Measurements from ENCODE around the gene MAPKAPK3.
A peak's percentile ranks its signal among the peaks of the same experiment; 100 is the strongest.

The MAPKAPK3 gene

DNA sequence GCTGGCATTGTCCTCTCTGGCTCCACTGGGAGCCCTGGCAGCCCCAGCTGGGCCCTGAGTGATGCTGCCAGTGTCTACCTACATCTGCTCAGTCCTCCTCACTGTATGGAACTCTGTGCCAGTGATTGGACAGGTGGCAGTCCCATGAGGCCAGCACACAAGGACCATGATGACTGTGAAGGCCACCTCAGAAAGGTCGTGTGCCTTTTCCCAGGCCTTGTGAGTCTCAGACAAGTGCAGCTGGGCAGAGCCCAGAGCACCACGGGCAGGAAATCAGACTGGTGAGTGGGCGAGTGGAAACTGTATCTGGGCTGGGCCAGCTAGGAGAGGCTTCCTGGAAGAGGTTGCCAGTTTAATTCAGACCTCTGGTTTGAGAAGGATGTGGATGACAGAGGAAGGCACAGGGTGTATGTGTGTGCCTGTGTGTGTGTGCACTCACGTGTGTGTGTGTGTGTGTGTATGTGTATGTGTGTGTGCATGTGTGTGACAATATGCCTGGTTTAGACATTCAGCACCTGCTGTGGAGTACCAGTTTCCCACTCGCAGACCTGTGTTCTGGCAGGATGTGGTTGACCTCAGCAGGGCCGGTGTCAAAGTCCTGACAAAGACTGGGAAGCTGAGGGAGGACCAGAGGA, 7.0 kb downstream of the MAPKAPK3 start:
- DNase-seq (ENCODE audit: insufficient read length, low spot score) (no peak), FAIRE-seq (no peak)
- TF ChIP-seq, protein P1, sequence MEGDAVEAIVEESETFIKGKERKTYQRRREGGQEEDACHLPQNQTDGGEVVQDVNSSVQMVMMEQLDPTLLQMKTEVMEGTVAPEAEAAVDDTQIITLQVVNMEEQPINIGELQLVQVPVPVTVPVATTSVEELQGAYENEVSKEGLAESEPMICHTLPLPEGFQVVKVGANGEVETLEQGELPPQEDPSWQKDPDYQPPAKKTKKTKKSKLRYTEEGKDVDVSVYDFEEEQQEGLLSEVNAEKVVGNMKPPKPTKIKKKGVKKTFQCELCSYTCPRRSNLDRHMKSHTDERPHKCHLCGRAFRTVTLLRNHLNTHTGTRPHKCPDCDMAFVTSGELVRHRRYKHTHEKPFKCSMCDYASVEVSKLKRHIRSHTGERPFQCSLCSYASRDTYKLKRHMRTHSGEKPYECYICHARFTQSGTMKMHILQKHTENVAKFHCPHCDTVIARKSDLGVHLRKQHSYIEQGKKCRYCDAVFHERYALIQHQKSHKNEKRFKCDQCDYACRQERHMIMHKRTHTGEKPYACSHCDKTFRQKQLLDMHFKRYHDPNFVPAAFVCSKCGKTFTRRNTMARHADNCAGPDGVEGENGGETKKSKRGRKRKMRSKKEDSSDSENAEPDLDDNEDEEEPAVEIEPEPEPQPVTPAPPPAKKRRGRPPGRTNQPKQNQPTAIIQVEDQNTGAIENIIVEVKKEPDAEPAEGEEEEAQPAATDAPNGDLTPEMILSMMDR (IDR thresholded peaks at IDR 0.05; ENCODE audit: insufficient read depth, missing control alignments) = no peak

DNA sequence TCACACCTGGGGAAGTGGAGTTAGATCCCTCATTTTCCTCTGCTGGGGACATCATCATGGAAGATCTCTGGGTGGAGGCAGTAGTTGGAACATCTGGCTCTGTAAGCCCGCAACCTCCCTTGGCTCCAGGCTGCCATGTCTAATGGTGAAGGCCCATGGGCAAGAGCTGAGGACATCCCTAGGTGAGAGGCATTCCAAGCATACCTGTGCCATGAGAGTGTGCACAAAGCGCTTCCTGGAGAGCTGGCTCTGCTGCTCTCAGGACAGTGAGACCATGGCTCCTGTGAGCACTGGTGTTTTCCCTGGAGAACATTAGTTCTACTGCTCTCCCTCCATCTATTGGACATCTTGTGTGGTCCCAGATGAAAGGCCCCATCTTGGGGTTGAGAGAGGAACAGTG, 7.7 kb downstream of the MAPKAPK3 start:
- TF ChIP-seq, protein P1 (IDR thresholded peaks at IDR 0.05; ENCODE audit: insufficient read depth, missing control alignments) = no peak
- FAIRE-seq = no peak
- DNase-seq (ENCODE audit: insufficient read length, low spot score) = no peak

DNA sequence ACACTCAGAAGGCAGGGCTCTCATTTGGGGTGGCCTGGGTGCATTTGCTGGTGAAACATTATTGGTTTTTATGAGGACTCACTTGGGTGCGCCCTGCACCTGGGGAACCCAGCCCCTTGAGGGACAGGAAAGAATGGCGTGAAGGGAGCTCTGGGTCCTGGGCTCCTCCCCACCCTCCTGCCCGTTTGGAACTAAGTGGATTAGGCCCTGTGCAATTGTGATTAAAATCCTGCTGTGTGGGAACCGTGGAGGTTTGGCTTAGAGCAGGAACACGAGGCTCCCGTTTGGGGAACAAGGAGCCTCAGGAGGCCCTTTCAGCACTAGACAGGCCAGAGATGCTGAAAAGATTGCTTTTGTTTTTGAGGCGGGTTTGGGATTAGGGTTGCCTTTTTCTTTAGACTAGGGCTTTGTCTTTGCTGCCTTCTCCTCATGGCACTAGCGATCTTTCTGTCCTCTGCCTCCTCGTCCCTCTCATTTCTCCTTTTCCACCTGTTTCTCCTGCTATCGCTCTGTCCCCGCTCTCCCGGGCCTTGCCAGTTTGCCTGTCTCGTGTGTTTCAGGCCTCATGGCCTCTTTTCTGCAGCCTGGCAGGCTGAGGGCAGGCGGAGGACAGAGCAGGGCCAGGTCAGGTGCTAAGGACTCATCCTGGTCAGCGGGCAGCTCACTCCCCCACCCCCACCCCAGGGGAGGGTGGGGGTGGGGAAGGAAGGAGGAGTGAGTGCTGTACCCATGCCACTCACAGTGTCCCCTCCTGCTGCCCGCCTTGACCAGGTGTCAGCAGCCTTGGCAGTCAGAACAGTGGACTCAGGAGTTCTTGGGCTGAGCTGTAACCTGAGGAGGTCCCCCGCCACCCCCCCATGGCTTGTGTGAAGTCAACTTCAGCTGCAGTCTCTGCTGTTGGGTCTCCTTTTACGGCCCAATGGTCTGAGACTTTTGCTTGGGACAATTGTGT, 8.6 kb downstream of the MAPKAPK3 start:
- no peak for FAIRE-seq
- peak; percentile 41 for DNase-seq (ENCODE audit: insufficient read length, low spot score)
- TF ChIP-seq, protein P1 (IDR thresholded peaks at IDR 0.05; ENCODE audit: insufficient read depth, missing control alignments) = no peak

DNA sequence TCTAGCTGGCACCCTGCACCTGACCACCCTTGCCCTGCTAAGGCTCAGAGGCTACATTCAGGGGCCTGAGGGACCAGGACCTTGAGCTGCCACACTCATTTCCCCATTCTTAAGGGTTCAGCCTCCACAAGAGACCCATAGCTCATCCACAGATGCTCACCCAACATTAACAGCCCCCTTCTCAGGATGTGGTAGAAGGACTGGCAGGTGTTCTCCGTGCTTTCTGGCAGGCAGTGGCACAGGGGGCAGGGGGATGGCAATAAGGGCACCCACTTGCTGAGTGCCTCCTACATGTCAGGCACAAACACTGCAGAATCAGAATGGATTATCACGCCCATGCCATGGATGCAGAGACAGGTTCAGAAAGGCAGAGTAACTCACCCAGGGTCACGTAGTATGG, 9.4 kb downstream of the MAPKAPK3 start:
- TF ChIP-seq, protein P1 (IDR thresholded peaks at IDR 0.05; ENCODE audit: insufficient read depth, missing control alignments) = no peak
- FAIRE-seq = no peak
- DNase-seq (ENCODE audit: insufficient read length, low spot score) = no peak

DNA sequence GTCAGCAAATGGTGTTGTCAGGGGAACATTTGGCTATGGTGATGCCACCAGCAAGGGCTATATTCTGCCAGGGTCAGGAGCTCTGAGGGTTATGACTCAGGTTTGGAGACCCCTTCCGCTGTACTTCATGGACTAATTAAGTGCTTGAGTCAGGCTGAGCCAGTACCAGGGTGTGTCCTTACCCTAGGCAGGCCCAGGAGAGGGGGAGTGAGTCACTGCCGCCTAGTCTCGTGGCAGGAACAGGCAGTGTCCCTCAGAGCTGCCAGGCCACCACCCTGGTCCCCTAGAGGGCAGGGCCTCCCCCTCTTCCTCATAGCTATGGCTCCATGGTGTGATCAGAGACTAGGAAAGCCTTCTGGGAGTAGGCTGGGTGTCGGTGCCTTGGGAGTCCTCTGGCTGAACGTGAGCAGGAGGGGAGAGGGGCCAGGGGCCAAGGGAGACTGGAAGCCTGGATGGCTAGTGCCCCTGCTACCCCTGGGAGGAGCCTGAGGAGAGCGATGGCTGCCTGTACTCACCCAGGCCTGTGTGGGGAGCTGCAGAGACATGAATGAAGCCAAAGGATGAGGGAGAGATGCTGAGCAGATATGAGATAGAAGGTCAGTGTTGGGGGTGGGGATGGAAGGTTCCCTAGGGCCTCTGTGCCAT, 10.6 kb downstream of the MAPKAPK3 start:
- DNase-seq (ENCODE audit: insufficient read length, low spot score) (no peak), FAIRE-seq (no peak)
- TF ChIP-seq, protein P1 (IDR thresholded peaks at IDR 0.05; ENCODE audit: insufficient read depth, missing control alignments) = no peak

DNA sequence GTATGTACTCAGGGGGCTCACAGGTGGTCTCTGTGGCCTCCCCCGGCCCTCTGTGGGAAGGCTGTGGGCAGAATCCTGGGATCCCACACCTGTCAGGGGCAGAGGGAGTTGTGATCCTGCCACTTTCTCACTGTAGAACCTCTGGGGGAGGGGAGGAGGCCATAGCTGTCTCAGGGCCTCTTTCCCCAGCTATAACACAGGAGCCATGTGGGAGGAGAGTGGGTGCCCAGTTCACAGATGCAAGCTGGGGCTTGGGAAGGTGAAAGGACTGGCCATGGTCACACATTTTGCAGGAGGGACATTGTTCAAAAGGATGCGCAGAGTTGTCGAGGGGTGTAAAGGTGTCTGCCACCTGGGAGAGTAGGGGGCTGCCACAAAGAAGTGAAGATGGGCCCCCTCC, 11.7 kb downstream of the MAPKAPK3 start:
- FAIRE-seq = no peak
- TF ChIP-seq, protein P1 (IDR thresholded peaks at IDR 0.05; ENCODE audit: insufficient read depth, missing control alignments) = no peak

More for the DNA sequence above, 11.7 kb downstream of the MAPKAPK3 start:
- no peak for DNase-seq (ENCODE audit: insufficient read length, low spot score)
